Tibial artery (tissue), 4 donors: ENCODE data around the gene NOP10.

Experiments used
- DNase-seq, 2 donors: peaks; one replicate each; pipeline ENCODE4 v3.0.0-alpha.2; 2019
- H3K27ac ChIP-seq, 2 donors: fragments of 200-600 bp; sonication (generic) in 1 of 2; 1 replicate in 1 of 2; 2 replicates in 1 of 2; pipeline ENCODE4 v1.5.1; 2018 to 2019; ENCODE audit warnings: mild to moderate bottlenecking in 1 of 2
- H3K27me3 ChIP-seq, 2 donors: fragments of 200-600 bp; sonication (generic) in 1 of 2; one replicate each; pipeline versions ENCODE4 v1.5.1 to v1.6.0; 2016 to 2019
- H3K36me3 ChIP-seq, 3 donors: fragments of 200-600 bp; sonication (generic) in 2 of 3; one replicate each; pipeline ENCODE4 v1.5.1; 2016 to 2019; ENCODE audit warnings: mild to moderate bottlenecking in 2 of 3
- H3K4me1 ChIP-seq, 4 donors: fragments of 200-600 bp; sonication (generic) in 2 of 4; 1 replicate in 3 of 4; 2 replicates in 1 of 4; pipeline ENCODE4 v1.5.1; 2016 to 2019
- H3K4me3 ChIP-seq, 2 donors: fragments of 200-600 bp; sonication (generic) in 1 of 2; 1 replicate in 1 of 2; 2 replicates in 1 of 2; pipeline ENCODE4 v1.5.1; 2018 to 2019; ENCODE audit warnings: mild to moderate bottlenecking in 2 of 2
- H3K9me3 ChIP-seq, 3 donors: fragments of 200-600 bp; sonication (generic) in 1 of 3; one replicate each; pipeline ENCODE4 v1.5.1; 2016 to 2019
- CTCF ChIP-seq, 2 experiments: fragments of 200-600 bp in 1 of 2; fragments of 450-650 bp in 1 of 2; IDR thresholded peaks; one replicate each; pipeline ENCODE4 v1.5.1; 2017 to 2019; ENCODE audit warnings: antibody characterized with exemption in 2 of 2, mild to moderate bottlenecking in 1 of 2, moderate library complexity in 1 of 2
- intact Hi-C: fragments of 100-400 bp; cut with DNase I; formaldehyde crosslinking; loops from one replicate; pipeline ENCODE4 v1.15.0; 2023; ENCODE audit warnings: low total_unique reads

The NOP10 gene

GRCh38 chr15:34304613-34305012, 38.3 kb downstream of the NOP10 start:
- no peaks in the 10 kb centered on the region for H3K36me3 ChIP-seq
- H3K9me3 ChIP-seq: no peaks in the 10 kb centered on the region
- no peak overlapping the region for H3K27ac ChIP-seq
- H3K27me3 ChIP-seq: no peaks in the 10 kb centered on the region
- intact Hi-C loops: no loop called here
- no peak overlapping the region for H3K4me3 ChIP-seq
- TF ChIP-seq CTCF (IDR thresholded peaks at IDR 0.05): no peak
- DNase-seq: no peak
- peaks cover 0 to 7% (median 0%) of the 10 kb centered on the region in 4 donors for H3K4me1 ChIP-seq

DNA sequence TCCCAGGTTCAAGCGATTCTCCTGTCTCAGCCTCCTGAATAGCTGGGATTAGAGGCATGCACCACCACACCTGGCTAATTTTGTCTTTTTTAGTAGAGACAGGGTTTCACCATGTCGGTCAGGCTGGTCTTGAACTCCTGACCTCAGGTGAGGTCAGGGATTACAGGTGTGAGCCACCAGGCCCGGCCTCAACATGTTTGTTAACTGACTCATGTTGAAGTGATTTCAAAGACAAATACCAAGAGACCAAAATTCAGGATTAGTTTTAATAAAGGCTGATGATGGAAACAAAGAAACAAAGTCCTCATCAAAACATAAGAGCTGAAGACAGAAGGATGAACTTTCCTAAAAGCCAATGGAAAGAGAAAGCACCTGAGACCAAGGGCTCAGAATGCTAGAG, 41.9 kb downstream of the NOP10 start:
- no peaks in the 10 kb centered on the region for H3K36me3 ChIP-seq
- no peaks in the 10 kb centered on the region for H3K9me3 ChIP-seq
- no peak overlapping the region for H3K4me3 ChIP-seq
- peaks cover 0 to 29% (median 11%) of the 10 kb centered on the region in 4 donors for H3K4me1 ChIP-seq
- no peak for DNase-seq
- no peak overlapping the region for H3K27ac ChIP-seq
- TF ChIP-seq CTCF (IDR thresholded peaks at IDR 0.05): no peak
- no peaks in the 10 kb centered on the region for H3K27me3 ChIP-seq
- intact Hi-C loops: no loop called here

- Histone ChIP-seq H3K27ac (peak overlapping the region; percentile 44 to 56), H3K36me3 (no peaks in the 10 kb centered on the region), H3K4me3 (no peak overlapping the region), H3K4me1 (peaks cover 0 to 28% (median 11%) of the 10 kb centered on the region in 4 donors), H3K9me3 (no peaks in the 10 kb centered on the region), H3K27me3 (no peaks in the 10 kb centered on the region)
- intact Hi-C loops: no loop called here
- TF ChIP-seq CTCF (IDR thresholded peaks at IDR 0.05): no peak
- no peak for DNase-seq
These were observed 45.9 kb downstream of the NOP10 start for GRCh38 chr15:34297059-34297458.

GRCh38 chr15:34292621-34293020, 50.3 kb downstream of the NOP10 start:
- Histone ChIP-seq H3K27ac (no peak overlapping the region), H3K9me3 (no peaks in the 10 kb centered on the region), H3K4me1 (peaks cover 0 to 21% (median 10%) of the 10 kb centered on the region in 4 donors), H3K27me3 (no peaks in the 10 kb centered on the region), H3K4me3 (no peak overlapping the region), H3K36me3 (no peaks in the 10 kb centered on the region)
- no peak for DNase-seq
- intact Hi-C loops: no loop called here
- TF ChIP-seq CTCF (IDR thresholded peaks at IDR 0.05): no peak
